Common myeloid progenitor, CD34-positive (primary cell): ENCODE results near the gene SDCCAG8.
A peak's percentile ranks its signal among the peaks of the same experiment; 100 is the strongest.

Experiments
- CTCF ChIA-PET: fragments of 350-600 bp; sonication (Branson Sonifier 250); formaldehyde crosslinking; loops from one replicate; lab custom pipeline; 2021; ENCODE audit warnings: antibody characterized with exemption; lab: Charles Lee
- POLR2A ChIA-PET: fragments of 350-600 bp; sonication (Branson Sonifier 250); formaldehyde crosslinking; loops from one replicate; lab custom pipeline; 2021; ENCODE audit warnings: antibody characterized with exemption; lab: Charles Lee
- DNase-seq, 3 donors: peaks; one replicate each; pipeline versions ENCODE4 v3.0.0 to v3.0.0-alpha.2; 2013
- H3K27ac ChIP-seq, 2 experiments: 1 replicate in 1 of 2; 2 replicates in 1 of 2; pipeline ENCODE4 v1.7.0; 2013; ENCODE audit warnings: inconsistent platforms in 2 of 2, low read length in 2 of 2, mild to moderate bottlenecking in 2 of 2, low read depth in 1 of 2, moderate library complexity in 1 of 2; ENCODE audit not compliant: severe bottlenecking in 2 of 2, insufficient read depth in 1 of 2, poor library complexity in 1 of 2
- H3K27me3 ChIP-seq, 5 experiments: replicated peaks in 2 of 5; 1 replicate in 3 of 5; 2 replicates in 2 of 5; pipeline versions ENCODE4 v1.6.1 to v1.7.0; 2013; ENCODE audit warnings: low read length in 4 of 5, mild to moderate bottlenecking in 2 of 5, moderate library complexity in 2 of 5, inconsistent platforms in 1 of 5; ENCODE audit not compliant: insufficient read depth in 5 of 5, control insufficient read depth in 4 of 5
- H3K36me3 ChIP-seq, 4 experiments: 1 replicate in 2 of 4; 2 replicates in 2 of 4; pipeline versions ENCODE4 v1.6.1 to v1.7.0; 2013; ENCODE audit warnings: low read length in 3 of 4, control low read depth in 1 of 4, mild to moderate bottlenecking in 1 of 4; ENCODE audit not compliant: control insufficient read depth in 4 of 4, insufficient read depth in 4 of 4
- H3K4me1 ChIP-seq, 4 experiments: 1 replicate in 3 of 4; 2 replicates in 1 of 4; pipeline versions ENCODE4 v1.6.1 to v1.7.1; 2013; ENCODE audit warnings: low read length in 3 of 4, mild to moderate bottlenecking in 3 of 4, control low read depth in 1 of 4, inconsistent platforms in 1 of 4, moderate library complexity in 1 of 4; ENCODE audit not compliant: control insufficient read depth in 4 of 4, insufficient read depth in 4 of 4; ENCODE audit errors: control extremely low read depth in 1 of 4
- H3K4me3 ChIP-seq, 7 experiments: 1 replicate in 4 of 7; 2 replicates in 3 of 7; pipeline versions ENCODE4 v1.5.1 to v1.7.0; 2013; ENCODE audit warnings: mild to moderate bottlenecking in 7 of 7, low read length in 6 of 7, moderate library complexity in 6 of 7, inconsistent platforms in 2 of 7, low read depth in 2 of 7, control low read depth in 1 of 7; ENCODE audit not compliant: insufficient read depth in 4 of 7, control insufficient read depth in 1 of 7; ENCODE audit errors: extremely low read depth in 1 of 7
- H3K9me3 ChIP-seq, 5 experiments: 1 replicate in 4 of 5; 2 replicates in 1 of 5; pipeline versions ENCODE4 v1.6.1 to v1.7.1; 2013; ENCODE audit warnings: low read length in 4 of 5, mild to moderate bottlenecking in 2 of 5, inconsistent platforms in 1 of 5, low read depth in 1 of 5, moderate library complexity in 1 of 5; ENCODE audit not compliant: control insufficient read depth in 4 of 5, insufficient read depth in 2 of 5; ENCODE audit errors: control extremely low read depth in 1 of 5
- WGBS: methylation state at CpG from one replicate; pipeline ENCODE4 v1.1.5; 2013; ENCODE audit not compliant: insufficient coverage; 5-methylcytosine and 5-hydroxymethylcytosine counted together

The SDCCAG8 gene

DNA sequence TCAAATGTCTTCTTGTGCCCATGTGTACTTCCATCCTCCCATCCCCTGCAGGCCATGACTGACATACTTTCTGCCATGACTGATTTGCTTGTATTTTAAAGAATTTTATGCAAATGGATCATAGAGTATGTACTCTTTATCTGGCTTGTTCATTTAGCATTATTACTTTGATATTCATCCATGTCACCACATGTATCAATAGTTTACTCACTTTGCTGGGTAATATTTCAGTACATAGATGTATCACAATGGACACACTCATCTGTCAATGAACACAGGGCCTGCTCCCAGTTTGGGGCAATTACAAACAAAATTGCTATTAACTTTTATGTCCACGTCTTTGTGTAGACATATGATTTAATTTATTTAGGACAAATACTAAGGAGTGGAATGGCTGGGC lies 259.1 kb downstream of the SDCCAG8 start:
- Histone ChIP-seq H3K9me3 (peaks cover 0 to 19% (median 2%) of the 10 kb centered on the region in 5 experiments), H3K27me3 (no peaks in the 10 kb centered on the region), H3K4me3 (no peak overlapping the region), H3K36me3 (peaks cover 11 to 28% (median 14%) of the 10 kb centered on the region in 4 experiments), H3K27ac (no peak overlapping the region), H3K4me1 (no peaks in the 10 kb centered on the region)
- ChIA-PET CTCF (no interaction called here), POLR2A (no interaction called here)
- WGBS: no CpG with 5 or more reads among the region's 1 CpG
- DNase-seq: no peak

DNA sequence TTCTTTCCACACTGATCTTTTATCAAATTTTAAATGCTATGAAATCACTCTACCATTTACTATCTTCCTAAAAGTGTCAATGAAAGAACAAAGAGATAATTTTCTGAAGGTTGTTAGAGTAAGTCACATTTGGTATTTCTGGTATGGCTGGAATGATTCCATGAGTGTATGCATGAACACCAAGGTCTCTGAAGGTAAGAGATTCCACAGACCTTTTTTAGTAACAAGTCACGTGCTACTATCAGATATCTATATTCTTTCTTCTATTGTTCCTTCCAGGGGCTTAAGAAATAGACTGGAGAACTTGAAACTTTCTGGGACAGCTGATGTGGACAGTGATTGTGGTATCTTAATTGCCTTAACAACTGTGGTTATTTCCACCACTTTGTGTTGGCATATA lies 265.0 kb downstream of the SDCCAG8 start:
- DNase-seq: no peak
- ChIA-PET POLR2A (no interaction called here), CTCF (no interaction called here)
- H3K36me3 ChIP-seq: peaks cover 3 to 20% (median 4%) of the 10 kb centered on the region in 4 experiments
- H3K4me1 ChIP-seq: no peaks in the 10 kb centered on the region
- H3K27me3 ChIP-seq: no peaks in the 10 kb centered on the region
- peaks cover 0 to 19% (median 2%) of the 10 kb centered on the region in 5 experiments for H3K9me3 ChIP-seq
- H3K27ac ChIP-seq: no peak overlapping the region
- WGBS: no CpG with 5 or more reads among the region's 1 CpG
- no peak overlapping the region for H3K4me3 ChIP-seq

GRCh38 chr1:243523766-243524165 lies 267.9 kb downstream of the SDCCAG8 start:
- ChIA-PET POLR2A (no interaction called here), CTCF (no interaction called here)
- 100% methylated on average over 3 of the region's 5 CpGs for WGBS
- Histone ChIP-seq H3K27me3 (no peaks in the 10 kb centered on the region), H3K4me1 (no peaks in the 10 kb centered on the region), H3K36me3 (peaks cover 0 to 8% (median 1%) of the 10 kb centered on the region in 4 experiments), H3K27ac (no peak overlapping the region), H3K4me3 (no peak overlapping the region), H3K9me3 (peaks cover 0 to 3% (median 0%) of the 10 kb centered on the region in 5 experiments)
- DNase-seq: no peak

- peak in 1 of 3 donors; percentile 12 for DNase-seq
- no peak overlapping the region for H3K4me3 ChIP-seq
- H3K27ac ChIP-seq: no peak overlapping the region
- peaks cover 0 to 6% (median 0%) of the 10 kb centered on the region in 4 experiments for H3K36me3 ChIP-seq
- 100% methylated on average over 1 of the region's 2 CpGs for WGBS
- POLR2A ChIA-PET: no interaction called here
- CTCF ChIA-PET: no interaction called here
- H3K4me1 ChIP-seq: no peaks in the 10 kb centered on the region
- H3K27me3 ChIP-seq: no peaks in the 10 kb centered on the region
- H3K9me3 ChIP-seq: peaks cover 0 to 3% (median 0%) of the 10 kb centered on the region in 5 experiments
These were observed 269.2 kb downstream of the SDCCAG8 start for GRCh38 chr1:243525085-243525487.

GRCh38 chr1:243526180-243526579 lies 270.3 kb downstream of the SDCCAG8 start:
- 93% methylated on average over 4 of the region's 7 CpGs for WGBS
- POLR2A ChIA-PET: no interaction called here
- Histone ChIP-seq H3K9me3 (peaks cover 0 to 3% (median 0%) of the 10 kb centered on the region in 5 experiments), H3K27ac (no peak overlapping the region), H3K27me3 (no peaks in the 10 kb centered on the region), H3K4me1 (no peaks in the 10 kb centered on the region), H3K36me3 (peaks cover 0 to 8% (median 0%) of the 10 kb centered on the region in 4 experiments), H3K4me3 (no peak overlapping the region)
- CTCF ChIA-PET: no interaction called here
- DNase-seq: no peak

DNA sequence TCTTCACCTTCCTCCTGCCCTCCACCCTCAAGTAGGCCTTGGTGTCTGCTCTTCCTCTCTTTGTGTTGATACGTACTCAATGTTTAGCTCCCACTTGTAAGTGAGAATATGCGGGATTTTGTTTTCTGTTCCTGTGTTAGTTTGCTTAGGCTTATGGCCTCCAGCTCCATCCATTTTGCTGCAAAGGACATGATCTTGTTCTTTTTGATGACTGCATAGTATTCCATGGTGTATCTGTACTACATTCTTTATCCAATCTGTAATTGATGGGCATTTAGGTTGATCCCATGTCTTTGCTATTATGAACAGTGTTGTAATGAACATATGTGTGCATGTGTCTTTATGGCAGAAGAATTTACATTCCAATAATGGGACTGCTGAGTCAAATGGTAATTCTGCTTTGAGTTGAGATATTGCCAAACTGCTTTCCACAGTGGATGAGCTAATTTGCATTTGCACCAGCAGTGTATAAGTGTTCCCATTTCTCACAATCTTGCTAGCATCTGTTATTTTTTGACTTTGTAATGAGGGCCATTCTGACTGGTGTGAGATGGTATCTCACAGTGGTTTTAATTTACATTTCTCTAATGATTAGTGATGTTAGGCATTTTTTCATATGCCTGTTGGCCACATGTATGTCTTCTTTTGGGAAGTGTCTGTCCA lies 272.7 kb downstream of the SDCCAG8 start:
- H3K27ac ChIP-seq: no peak overlapping the region
- no peak for DNase-seq
- no peaks in the 10 kb centered on the region for H3K4me1 ChIP-seq
- no peak overlapping the region for H3K4me3 ChIP-seq
- ChIA-PET POLR2A (no interaction called here), CTCF (interaction anchor here (1.0 to 1.3 kb wide), 2 partner anchors 22 to 34 kb away, joined by 3 to 5 read pairs; no protein-coding TSS in a partner anchor)
- H3K36me3 ChIP-seq: peaks cover 0 to 10% (median 0%) of the 10 kb centered on the region in 4 experiments
- H3K27me3 ChIP-seq: no peaks in the 10 kb centered on the region
- no CpG with 5 or more reads among the region's 2 CpGs for WGBS
- H3K9me3 ChIP-seq: peaks cover 0 to 3% (median 0%) of the 10 kb centered on the region in 5 experiments

DNA sequence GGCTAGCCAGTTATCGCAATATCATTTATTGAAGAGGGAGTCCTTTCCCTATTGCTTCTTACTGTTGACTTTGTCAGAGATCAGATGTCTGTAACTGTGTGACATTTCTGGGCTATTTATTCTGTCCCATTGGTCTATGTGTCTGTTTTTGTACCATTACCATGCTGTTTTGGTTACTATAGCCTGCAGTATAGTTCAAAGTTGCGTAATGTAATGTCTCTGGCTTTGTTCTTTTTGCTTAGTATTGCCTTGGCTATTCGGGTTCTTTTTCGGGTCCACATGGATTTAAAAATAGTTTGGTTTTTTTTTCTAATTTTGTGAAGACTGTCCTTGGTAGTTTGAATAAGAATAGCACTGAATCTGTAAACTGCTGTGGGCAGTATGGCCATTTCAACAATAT lies 273.7 kb downstream of the SDCCAG8 start:
- Histone ChIP-seq H3K9me3 (peaks cover 0 to 3% (median 0%) of the 10 kb centered on the region in 5 experiments), H3K27me3 (no peaks in the 10 kb centered on the region), H3K27ac (no peak overlapping the region), H3K36me3 (peaks cover 0 to 7% (median 0%) of the 10 kb centered on the region in 4 experiments), H3K4me1 (no peaks in the 10 kb centered on the region), H3K4me3 (no peak overlapping the region)
- WGBS: 96% methylated on average over 4 of the region's 4 CpGs
- no peak for DNase-seq
- POLR2A ChIA-PET: no interaction called here
- CTCF ChIA-PET: no interaction called here
